H1 (cell line): ENCODE measurements around the gene C22orf39. TPM values are rescaled to one million over a fixed set of nuclear protein-coding genes. Genes with fewer than 3 reads are reported as not detected.

Experiments
- ASH2L ChIP-seq: fragments of 200-600, 300-600 bp; sonication (generic); IDR thresholded peaks from one replicate; pipeline ENCODE4 v1.7.1; 2017; ENCODE audit warnings: low read length
- BCL11A ChIP-seq, 2 experiments: IDR thresholded peaks; one replicate each; pipeline ENCODE4 v1.6.1; 2011; ENCODE audit warnings: low read depth in 2 of 2, low read length in 2 of 2, mild to moderate bottlenecking in 2 of 2
- BRCA1 ChIP-seq: IDR thresholded peaks from 2 replicates; pipeline ENCODE4 v1.6.1; 2012; ENCODE audit warnings: low read depth, low read length, improper control_type of control experiment
- CBX5 ChIP-seq: fragments of 300-800, 300-1000 bp; sonication (generic); IDR thresholded peaks from 2 replicates; pipeline ENCODE4 v1.7.1; 2016; ENCODE audit warnings: antibody characterized with exemption, low read length, low read depth
- CHD1 ChIP-seq: IDR thresholded peaks from 2 replicates; pipeline ENCODE4 v1.6.1; 2012; ENCODE audit warnings: low read depth, low read length, improper control_type of control experiment
- CHD2 ChIP-seq: IDR thresholded peaks from 2 replicates; pipeline ENCODE4 v1.6.1; 2012; ENCODE audit warnings: low read length, improper control_type of control experiment
- CTBP2 ChIP-seq: IDR thresholded peaks from 2 replicates; pipeline ENCODE4 v1.7.0; 2011; ENCODE audit warnings: borderline replicate concordance, mild to moderate bottlenecking, moderate library complexity, mixed read lengths, low read length; ENCODE audit not compliant: insufficient read depth, insufficient read length
- EGR1 ChIP-seq: IDR thresholded peaks from 2 replicates; pipeline ENCODE4 v1.6.1; 2011; ENCODE audit warnings: low read depth, low read length, borderline replicate concordance
- GTF2F1 ChIP-seq: IDR thresholded peaks from 2 replicates; pipeline ENCODE4 v1.6.1; 2012; ENCODE audit warnings: low read depth, low read length, improper control_type of control experiment, borderline replicate concordance
- HDAC6 ChIP-seq: IDR thresholded peaks from one replicate; pipeline ENCODE4 v1.7.1; 2012; ENCODE audit warnings: low read depth, mild to moderate bottlenecking, inconsistent platforms, low read length, moderate library complexity
- JUND ChIP-seq: IDR thresholded peaks from 2 replicates; pipeline ENCODE4 v1.6.1; 2011; ENCODE audit warnings: mild to moderate bottlenecking, improper control_type of control experiment, low read length
- KDM4A ChIP-seq: IDR thresholded peaks from one replicate; pipeline ENCODE4 v1.7.1; 2012; ENCODE audit warnings: low read depth, mild to moderate bottlenecking, moderate library complexity, low read length, inconsistent platforms; ENCODE audit not compliant: severe bottlenecking
- NANOG ChIP-seq: IDR thresholded peaks from 2 replicates; pipeline ENCODE4 v1.6.1; 2011; ENCODE audit warnings: low read length, low read depth, mild to moderate bottlenecking, inconsistent platforms; ENCODE audit not compliant: insufficient read depth, poor library complexity, severe bottlenecking
- NRF1 ChIP-seq: IDR thresholded peaks from 2 replicates; pipeline ENCODE4 v1.6.1; 2011; ENCODE audit warnings: mild to moderate bottlenecking, low read depth, low read length, improper control_type of control experiment
- RFX5 ChIP-seq: IDR thresholded peaks from 2 replicates; pipeline ENCODE4 v1.6.1; 2011; ENCODE audit warnings: low read depth, low read length, improper control_type of control experiment, borderline replicate concordance
- RNF2 ChIP-seq: fragments of 200-900, 300-1000 bp; sonication (generic); IDR thresholded peaks from 2 replicates; pipeline ENCODE4 v1.7.1; 2016; ENCODE audit warnings: borderline replicate concordance, low read depth, mild to moderate bottlenecking, antibody characterized with exemption, low read length; ENCODE audit not compliant: poor library complexity, severe bottlenecking; ENCODE audit errors: missing control alignments
- RXRA ChIP-seq: IDR thresholded peaks from 2 replicates; pipeline ENCODE4 v1.6.1; 2011; ENCODE audit warnings: low read depth, mild to moderate bottlenecking, low read length, moderate library complexity; ENCODE audit not compliant: insufficient read depth
- SIX5 ChIP-seq: IDR thresholded peaks from 2 replicates; pipeline ENCODE4 v1.6.1; 2011; ENCODE audit warnings: mild to moderate bottlenecking, low read depth, low read length
- SP1 ChIP-seq: IDR thresholded peaks from 2 replicates; pipeline ENCODE4 v1.6.1; 2011; ENCODE audit warnings: low read depth, low read length
- SP2 ChIP-seq: IDR thresholded peaks from 2 replicates; pipeline ENCODE4 v1.6.1; 2012; ENCODE audit warnings: mild to moderate bottlenecking, low read length, inconsistent platforms
- SP4 ChIP-seq: IDR thresholded peaks from 2 replicates; pipeline ENCODE4 v1.6.1; 2012; ENCODE audit warnings: low read length, inconsistent platforms
- TAF7 ChIP-seq: optimal IDR thresholded peaks from 2 replicates; pipeline ENCODE3; 2011; ENCODE audit warnings: low read depth, mild to moderate bottlenecking, inconsistent platforms, low read length, moderate library complexity, borderline replicate concordance
- polyA plus RNA-seq, 7 experiments: library from polyadenylated mRNA; depleted of rRNA in 3 of 7; stranded (reverse) in 5 of 7; unstranded in 2 of 7; fragments of >200 nt in 5 of 7; fragments of 200-250 nt in 2 of 7; gene quantifications; 1 replicate in 5 of 7; 2 replicates in 1 of 7; 4 replicates in 1 of 7; pipeline versions ENCODE4 v1.2.1 to v1.2.3, GENCODE V29; 2011 to 2013; ENCODE audit warnings: missing spikeins in 2 of 7, mixed read lengths in 2 of 7
- total RNA-seq: library from RNA; stranded (reverse); fragmentation: NEBNext Ultra II Directional; extraction: Animal tissue kit (Norgen Biotek cat#: 25700); gene quantifications from 2 replicates; pipeline ENCODE4 v1.2.1, GENCODE V29; 2021
- TF ChIP-seq, protein P1 (sequence below): IDR thresholded peaks from 2 replicates; pipeline ENCODE4 v1.6.1; 2011; ENCODE audit warnings: low read depth, mild to moderate bottlenecking, low read length; ENCODE audit not compliant: insufficient read depth
- TF ChIP-seq, protein P2 (sequence below): IDR thresholded peaks from 2 replicates; pipeline ENCODE4 v1.6.1; 2012; ENCODE audit warnings: inconsistent platforms
- TF ChIP-seq, protein P3 (sequence below): IDR thresholded peaks from 2 replicates; pipeline ENCODE4 v1.6.1; 2012; ENCODE audit warnings: inconsistent platforms

Gene C22orf39
- total and polyA plus RNA-seq, 2 of the 8 experiments (the other 6 are each of a cell fraction or from before 2014, with no cell fraction given) = 22.7 to 27.7 TPM

DNA sequence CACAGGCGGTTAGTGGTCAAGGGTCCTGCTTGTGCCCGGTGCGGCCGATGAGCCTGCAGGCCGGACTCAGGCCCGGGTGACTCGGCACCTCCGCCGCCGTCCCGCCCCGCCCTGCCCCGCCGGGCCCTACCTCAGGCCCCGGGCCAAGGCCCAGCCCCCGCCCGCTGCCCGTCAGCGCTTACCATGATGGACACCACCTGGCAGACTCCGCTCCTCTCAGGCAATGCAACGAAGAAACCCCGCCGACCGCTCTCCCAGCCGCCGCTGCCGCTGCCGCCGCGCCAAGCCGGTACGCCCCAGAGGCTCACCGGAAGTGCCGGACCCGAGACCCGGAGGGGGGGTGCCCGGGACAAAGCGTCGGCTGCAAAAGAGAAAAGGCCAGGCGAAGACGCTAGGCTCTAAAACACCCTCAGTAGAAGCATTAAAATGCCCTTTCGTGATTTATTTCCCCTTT, 31.4 kb upstream of the C22orf39 start, which contains the start of gene UFD1 (continued):
- TF ChIP-seq, protein P1, sequence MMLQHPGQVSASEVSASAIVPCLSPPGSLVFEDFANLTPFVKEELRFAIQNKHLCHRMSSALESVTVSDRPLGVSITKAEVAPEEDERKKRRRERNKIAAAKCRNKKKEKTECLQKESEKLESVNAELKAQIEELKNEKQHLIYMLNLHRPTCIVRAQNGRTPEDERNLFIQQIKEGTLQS = no peak
- no peak for TF ChIP-seq NANOG
- TF ChIP-seq SP4 = no peak; the same call in 1 of the 2 replicates
- TF ChIP-seq SIX5 = no peak; the same call in 1 of the 2 replicates
- TF ChIP-seq JUND = peak; percentile 98
- TF ChIP-seq SP1 = 0 out of 2 replicates have a peak, but pooled peaks have one; percentile 43
- peak; percentile 46 for TF ChIP-seq ASH2L
- no peak for TF ChIP-seq NRF1
- peak; percentile 58 for TF ChIP-seq TAF7
- no peak for TF ChIP-seq BRCA1
- TF ChIP-seq RXRA = no peak
- TF ChIP-seq BCL11A (IDR thresholded peaks at IDR 0.05; ENCODE audit: low read depth in 2 of 2, low read length in 2 of 2) = no peak
- TF ChIP-seq KDM4A = peak; percentile 20
- no peak for TF ChIP-seq RNF2
- no peak for TF ChIP-seq CBX5
- TF ChIP-seq CTBP2 = no peak
- peak; percentile 95 for TF ChIP-seq CHD1
- TF ChIP-seq EGR1 = peak; percentile 75; the same call in 1 of the 2 replicates
- TF ChIP-seq, protein P2, sequence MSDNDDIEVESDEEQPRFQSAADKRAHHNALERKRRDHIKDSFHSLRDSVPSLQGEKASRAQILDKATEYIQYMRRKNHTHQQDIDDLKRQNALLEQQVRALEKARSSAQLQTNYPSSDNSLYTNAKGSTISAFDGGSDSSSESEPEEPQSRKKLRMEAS = peak; percentile 18; the same call in 1 of the 2 replicates
- TF ChIP-seq SP2 = no peak
- TF ChIP-seq CHD2 = no peak
- TF ChIP-seq GTF2F1 = no peak
- TF ChIP-seq HDAC6 = no peak
- TF ChIP-seq, protein P3, sequence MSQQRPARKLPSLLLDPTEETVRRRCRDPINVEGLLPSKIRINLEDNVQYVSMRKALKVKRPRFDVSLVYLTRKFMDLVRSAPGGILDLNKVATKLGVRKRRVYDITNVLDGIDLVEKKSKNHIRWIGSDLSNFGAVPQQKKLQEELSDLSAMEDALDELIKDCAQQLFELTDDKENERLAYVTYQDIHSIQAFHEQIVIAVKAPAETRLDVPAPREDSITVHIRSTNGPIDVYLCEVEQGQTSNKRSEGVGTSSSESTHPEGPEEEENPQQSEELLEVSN = no peak
- TF ChIP-seq RFX5 = no peak
